GM13977 (cell line): Measurements from ENCODE around the gene PAFAH2.

Source experiments
- DNase-seq: peaks from one replicate; pipeline ENCODE4 v3.0.0; 2012; ENCODE audit warnings: low spot score
- CTCF ChIP-seq: IDR thresholded peaks from 2 replicates; pipeline ENCODE4 v1.5.1; 2012; ENCODE audit warnings: mild to moderate bottlenecking, control low read depth; ENCODE audit not compliant: insufficient read depth; ENCODE audit errors: extremely low read depth, missing control alignments
- in situ Hi-C: fragments of 300-500 bp; cut with MboI; formaldehyde crosslinking; loops from one replicate; pipeline ENCODE4 v1.12.0; 2022; ENCODE audit warnings: low sequenced_read_pairs, low pct_unique_long_range_greater_than_20kb, mixed read lengths, inconsistent platforms; ENCODE audit not compliant: unreplicated experiment

PAFAH2 gene

GRCh38 chr1:25993197-25993951 lies 4.5 kb downstream of the PAFAH2 start:
- DNase-seq, result no peak
- in situ Hi-C loops, result loop anchor here (10.0 kb wide), 1 partner anchor 99 kb away; no protein-coding TSS in a partner anchor
- TF ChIP-seq CTCF, result no peak

GRCh38 chr1:25992689-25993171 lies 5.1 kb downstream of the PAFAH2 start:
- in situ Hi-C loops, result loop anchor here (10.0 kb wide), 1 partner anchor 98 kb away; no protein-coding TSS in a partner anchor
- DNase-seq, result no peak
- TF ChIP-seq CTCF, result no peak

- no peak for DNase-seq
- in situ Hi-C loops, result loop anchor here (10.0 kb wide), 1 partner anchor 97 kb away; no protein-coding TSS in a partner anchor
- TF ChIP-seq CTCF, result no peak
Measured at GRCh38 chr1:25991937-25992688, 5.8 kb downstream of the PAFAH2 start.

- in situ Hi-C loops, result loop anchor here (10.0 kb wide), 1 partner anchor 96 kb away; no protein-coding TSS in a partner anchor
- no peak for TF ChIP-seq CTCF
- no peak for DNase-seq
Measured at GRCh38 chr1:25990702-25991395, 7.0 kb downstream of the PAFAH2 start.

GRCh38 chr1:25990251-25990650 lies 7.6 kb downstream of the PAFAH2 start:
- TF ChIP-seq CTCF, result no peak
- in situ Hi-C loops, result loop anchor here (10.0 kb wide), 1 partner anchor 95 kb away; no protein-coding TSS in a partner anchor
- no peak for DNase-seq

- DNase-seq, result no peak
- in situ Hi-C loops, result loop anchor here (10.0 kb wide), 1 partner anchor 95 kb away; no protein-coding TSS in a partner anchor
- no peak for TF ChIP-seq CTCF
Measured at GRCh38 chr1:25989440-25990234, 8.2 kb downstream of the PAFAH2 start.
